A549 treated with CORT108297 at 1 μM for 4 hours (cell line): ENCODE data around the gene EHD2. TPM values are rescaled to one million over a fixed set of nuclear protein-coding genes. Genes with fewer than 3 reads are reported as not detected.

Experiments
- total RNA-seq: library from RNA; stranded (reverse); fragments of 200-300 nt; extraction: Qiagen RNA extraction; gene quantifications from 5 replicates; pipeline ENCODE4 v1.2.3, GENCODE V29; 2022

Gene EHD2
- total RNA-seq = 119 to 156 TPM (median 141 TPM) in 5 replicates

GRCh38 chr19:47713046-47714021, at the start of gene EHD2:
Gene EHD2 (plus strand): TSS chr19:47713422. CDS start chr19:47716613, 3,191 bp downstream.

GRCh38 chr19:47745010-47745901, 32.0 kb downstream of the EHD2 start, which contains the start of gene NOP53:
Gene NOP53 (plus strand): TSS chr19:47745546. CDS start chr19:47745560, 14 bp downstream.

GRCh38 chr19:47778049-47778953, 65.1 kb downstream of the EHD2 start, which contains the start of gene SELENOW:
Gene SELENOW (plus strand): TSS chr19:47778703. CDS start chr19:47778786, 83 bp downstream.

Other genes starting within 250 kb of the EHD2 start
- gene SLC8A2, start 241.5 kb upstream of the EHD2 start, total RNA-seq = 0.25 to 0.36 TPM (median 0.32 TPM) in 5 replicates
- 15.9 to 23.0 TPM (median 21.2 TPM) in 5 replicates for gene KPTN, start 229.2 kb upstream of the EHD2 start, total RNA-seq
- gene NAPA, start 198.4 kb upstream of the EHD2 start, total RNA-seq = 83.4 to 113 TPM (median 98.9 TPM) in 5 replicates
- not detected in 5 replicates for gene ZNF541, start 140.3 kb upstream of the EHD2 start, total RNA-seq
- gene BICRA, start 104.3 kb upstream of the EHD2 start, total RNA-seq = 10.7 to 16.1 TPM (median 13.6 TPM) in 5 replicates
- 239 to 288 TPM (median 245 TPM) in 5 replicates for gene NOP53, start 32.1 kb downstream of the EHD2 start, total RNA-seq
- gene SELENOW, start 65.3 kb downstream of the EHD2 start, total RNA-seq = 96.0 to 171 TPM (median 161 TPM) in 5 replicates
- not detected in 5 replicates for gene TPRX1, start 91.1 kb downstream of the EHD2 start, total RNA-seq
- gene CRX, start 108.5 kb downstream of the EHD2 start, total RNA-seq = not detected in 5 replicates
- gene TPRX2, start 145.8 kb downstream of the EHD2 start, total RNA-seq = not detected in 5 replicates
- not detected in 5 replicates for gene SULT2A1, start 172.9 kb downstream of the EHD2 start, total RNA-seq